Purkinje cell (primary cell): ENCODE results near the gene ANKRD61. TPM values are rescaled to one million over a fixed set of nuclear protein-coding genes. Genes with fewer than 3 reads are reported as not detected.

ENCODE experiments used
- polyA plus RNA-seq: library from polyadenylated mRNA; unstranded; fragments of >200 nt; fragmentation: Nextera tagmentation; gene quantifications from 2 replicates; pipeline ENCODE4 v1.2.1, GENCODE V29; 2014

Gene ANKRD61
- polyA plus RNA-seq: not detected in 2 replicates

GRCh38 chr7:6030988-6031387 is at the start of gene ANKRD61:
Gene ANKRD61, plus strand, starts transcription at chr7:6031376. Its CDS starts 0 bp downstream, at chr7:6031376.

GRCh38 chr7:6008668-6009611 is 22.2 kb upstream of the ANKRD61 start, which contains the start of the genes AIMP2 and PMS2:
Gene AIMP2, plus strand, starts transcription at chr7:6009272. Its CDS starts 92 bp downstream, at chr7:6009364.
Gene PMS2, minus strand, starts transcription at chr7:6009049. Its CDS starts 30 bp downstream, at chr7:6009019.

Other genes starting within 250 kb of the ANKRD61 start
- gene RNF216, start 249.7 kb upstream of the ANKRD61 start, polyA plus RNA-seq: 13.4 and 18.6 TPM in 2 replicates
- gene OCM, start 150.6 kb upstream of the ANKRD61 start, polyA plus RNA-seq: not detected in 2 replicates
- 54.9 and 73.3 TPM in 2 replicates for gene CCZ1, start 132.6 kb upstream of the ANKRD61 start, polyA plus RNA-seq
- 0.22 TPM in 1 of 2 replicates, not detected in the other for gene RSPH10B, start 60.7 kb upstream of the ANKRD61 start, polyA plus RNA-seq
- 6.2 and 29.6 TPM in 2 replicates for gene PMS2, start 22.3 kb upstream of the ANKRD61 start, polyA plus RNA-seq
- 14.1 and 23.2 TPM in 2 replicates for gene AIMP2, start 22.1 kb upstream of the ANKRD61 start, polyA plus RNA-seq
- 48.1 and 64.6 TPM in 2 replicates for gene EIF2AK1, start 27.8 kb downstream of the ANKRD61 start, polyA plus RNA-seq
- 2.7 and 4.3 TPM in 2 replicates for gene USP42, start 73.6 kb downstream of the ANKRD61 start, polyA plus RNA-seq
- gene CYTH3, start 241.2 kb downstream of the ANKRD61 start, polyA plus RNA-seq: 13.9 and 22.9 TPM in 2 replicates